Measurements from ENCODE around the gene ZRANB1. TPM values are rescaled to one million over a fixed set of nuclear protein-coding genes. Genes with fewer than 3 reads are reported as not detected.
A peak's percentile ranks its signal among the peaks of the same experiment; 100 is the strongest.

ZRANB1 gene
- total and polyA plus RNA-seq, 7 experiments from 2014 or later: 7.3 to 26.4 (median 17.3) TPM

DNA sequence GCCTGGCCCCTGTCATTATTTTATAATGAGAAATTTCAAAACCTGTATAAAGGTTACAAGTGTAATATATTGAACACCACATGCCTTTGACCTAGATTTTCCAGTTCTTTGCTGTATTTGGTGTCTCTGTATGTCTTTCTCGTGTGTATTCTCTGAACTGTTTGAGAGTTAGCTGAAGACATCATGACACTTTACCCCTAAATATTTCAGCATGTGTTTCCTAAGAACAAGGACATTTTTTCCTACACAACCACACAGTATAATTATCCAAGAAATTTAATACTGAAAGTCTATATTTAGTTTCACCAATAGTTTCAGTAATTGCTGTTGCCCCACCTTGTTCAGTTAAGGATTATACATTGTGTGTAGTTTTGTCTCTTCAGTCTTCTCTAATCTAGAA, 14.8 kb downstream of the ZRANB1 start:
- H3K9me3 ChIP-seq (ENCODE audit: control insufficient read depth in 2 of 3, low read length in 3 of 3): no peaks in the 10 kb centered on the region
- H3K9me3 Mint-ChIP-seq: peaks cover 0 to 1% (median 0%) of the 10 kb centered on the region in 11 donors
- no peaks in the 10 kb centered on the region for H3K36me3 ChIP-seq (ENCODE audit: control insufficient read depth in 2 of 3, insufficient read depth in 3 of 3, low read length in 3 of 3)
- peak overlapping the region in 1 of 10 donors; percentile 42 for H3K4me3 Mint-ChIP-seq
- no peak overlapping the region for H3K27ac ChIP-seq (ENCODE audit: low read depth, low read length)
- no peak overlapping the region for H3K4me3 ChIP-seq (ENCODE audit: low read length)
- peaks cover 16 to 78% (median 66%) of the 10 kb centered on the region in 7 donors for H3K4me1 Mint-ChIP-seq
- ChIA-PET POLR2A (no interaction called here), CTCF (no interaction called here)
- no peak overlapping the region for H3K27ac Mint-ChIP-seq
- intact Hi-C loops (cut with micrococcal nuclease): no loop called here
- peaks cover 0 to 17% (median 11%) of the 10 kb centered on the region in 5 donors for H3K36me3 Mint-ChIP-seq
- DNase-seq (no peak), ATAC-seq (no peak)
- no peaks in the 10 kb centered on the region for H3K27me3 ChIP-seq (ENCODE audit: control insufficient read depth in 2 of 2, insufficient read depth in 2 of 2, low read length in 2 of 2)
- no peaks in the 10 kb centered on the region for H3K27me3 Mint-ChIP-seq
- no peaks in the 10 kb centered on the region for H3K4me1 ChIP-seq (ENCODE audit: control insufficient read depth in 2 of 2, insufficient read depth in 2 of 2, low read length in 2 of 2)

GRCh38 chr10:124957404-124957947, 15.6 kb downstream of the ZRANB1 start:
- peak; percentile 47 for ATAC-seq
- no peaks in the 10 kb centered on the region for H3K9me3 ChIP-seq (ENCODE audit: control insufficient read depth in 2 of 3, low read length in 3 of 3)
- Mint-ChIP-seq H3K27me3 (no peaks in the 10 kb centered on the region), H3K36me3 (peaks cover 0 to 17% (median 6%) of the 10 kb centered on the region in 5 donors), H3K9me3 (peaks cover 0 to 1% (median 0%) of the 10 kb centered on the region in 11 donors), H3K4me1 (peaks cover 16 to 78% (median 62%) of the 10 kb centered on the region in 7 donors), H3K27ac (peak overlapping the region in 1 of 9 donors; percentile 0), H3K4me3 (no peak overlapping the region)
- DNase-seq: no peak
- POLR2A ChIA-PET: interaction anchor here (0.7 kb wide), 1 partner anchor 94 kb away, joined by 5 read pairs; no protein-coding TSS in a partner anchor
- H3K4me1 ChIP-seq (ENCODE audit: control insufficient read depth in 2 of 2, insufficient read depth in 2 of 2, low read length in 2 of 2): no peaks in the 10 kb centered on the region
- no peak overlapping the region for H3K4me3 ChIP-seq (ENCODE audit: low read length)
- no peaks in the 10 kb centered on the region for H3K36me3 ChIP-seq (ENCODE audit: control insufficient read depth in 2 of 3, insufficient read depth in 3 of 3, low read length in 3 of 3)
- CTCF ChIA-PET: no interaction called here
- intact Hi-C loops (cut with micrococcal nuclease): no loop called here
- H3K27me3 ChIP-seq (ENCODE audit: control insufficient read depth in 2 of 2, insufficient read depth in 2 of 2, low read length in 2 of 2): no peaks in the 10 kb centered on the region
- H3K27ac ChIP-seq (ENCODE audit: low read depth, low read length): no peak overlapping the region

GRCh38 chr10:124959564-124959963, 17.6 kb downstream of the ZRANB1 start:
- Histone ChIP-seq H3K9me3 (ENCODE audit: control insufficient read depth in 2 of 3, low read length in 3 of 3) (no peaks in the 10 kb centered on the region), H3K27me3 (ENCODE audit: control insufficient read depth in 2 of 2, insufficient read depth in 2 of 2, low read length in 2 of 2) (no peaks in the 10 kb centered on the region), H3K27ac (ENCODE audit: low read depth, low read length) (no peak overlapping the region), H3K36me3 (ENCODE audit: control insufficient read depth in 2 of 3, insufficient read depth in 3 of 3, low read length in 3 of 3) (peaks cover 0 to 4% (median 0%) of the 10 kb centered on the region in 3 experiments), H3K4me1 (ENCODE audit: control insufficient read depth in 2 of 2, insufficient read depth in 2 of 2, low read length in 2 of 2) (no peaks in the 10 kb centered on the region), H3K4me3 (ENCODE audit: low read length) (no peak overlapping the region)
- ChIA-PET CTCF (no interaction called here), POLR2A (no interaction called here)
- intact Hi-C loops (cut with micrococcal nuclease): no loop called here
- Mint-ChIP-seq H3K4me3 (peak overlapping the region in 4 of 10 donors; percentile 5 to 54 (median 15)), H3K9me3 (no peaks in the 10 kb centered on the region), H3K36me3 (peaks cover 0 to 14% (median 0%) of the 10 kb centered on the region in 5 donors), H3K4me1 (peaks cover 15 to 81% (median 64%) of the 10 kb centered on the region in 7 donors), H3K27ac (peak overlapping the region in 5 of 9 donors; percentile 44 to 88 (median 56)), H3K27me3 (no peaks in the 10 kb centered on the region)
- ATAC-seq: no peak
- no peak for DNase-seq

GRCh38 chr10:124961248-124961570, 19.3 kb downstream of the ZRANB1 start:
- H3K9me3 Mint-ChIP-seq: no peaks in the 10 kb centered on the region
- H3K36me3 ChIP-seq (ENCODE audit: control insufficient read depth in 2 of 3, insufficient read depth in 3 of 3, low read length in 3 of 3): peaks cover 0 to 8% (median 0%) of the 10 kb centered on the region in 3 experiments
- CTCF ChIA-PET: no interaction called here
- no peak overlapping the region for H3K4me3 ChIP-seq (ENCODE audit: low read length)
- no peak overlapping the region for H3K27ac ChIP-seq (ENCODE audit: low read depth, low read length)
- no peak for DNase-seq
- H3K4me1 Mint-ChIP-seq: peaks cover 16 to 77% (median 60%) of the 10 kb centered on the region in 7 donors
- peaks cover 0 to 19% (median 0%) of the 10 kb centered on the region in 5 donors for H3K36me3 Mint-ChIP-seq
- POLR2A ChIA-PET: no interaction called here
- H3K27ac Mint-ChIP-seq: peak overlapping the region in 3 of 9 donors; percentile 12 to 36 (median 31)
- intact Hi-C loops (cut with micrococcal nuclease): no loop called here
- H3K27me3 ChIP-seq (ENCODE audit: control insufficient read depth in 2 of 2, insufficient read depth in 2 of 2, low read length in 2 of 2): no peaks in the 10 kb centered on the region
- no peaks in the 10 kb centered on the region for H3K27me3 Mint-ChIP-seq
- H3K4me3 Mint-ChIP-seq: peak overlapping the region in 1 of 10 donors; percentile 35
- no peak for ATAC-seq
- H3K9me3 ChIP-seq (ENCODE audit: control insufficient read depth in 2 of 3, low read length in 3 of 3): no peaks in the 10 kb centered on the region
- no peaks in the 10 kb centered on the region for H3K4me1 ChIP-seq (ENCODE audit: control insufficient read depth in 2 of 2, insufficient read depth in 2 of 2, low read length in 2 of 2)

GRCh38 chr10:124962421-124962820, 20.5 kb downstream of the ZRANB1 start:
- intact Hi-C loops (cut with micrococcal nuclease): no loop called here
- ATAC-seq (no peak), DNase-seq (no peak)
- Histone ChIP-seq H3K27ac (ENCODE audit: low read depth, low read length) (no peak overlapping the region), H3K4me3 (ENCODE audit: low read length) (no peak overlapping the region), H3K27me3 (ENCODE audit: control insufficient read depth in 2 of 2, insufficient read depth in 2 of 2, low read length in 2 of 2) (no peaks in the 10 kb centered on the region), H3K9me3 (ENCODE audit: control insufficient read depth in 2 of 3, low read length in 3 of 3) (no peaks in the 10 kb centered on the region), H3K4me1 (ENCODE audit: control insufficient read depth in 2 of 2, insufficient read depth in 2 of 2, low read length in 2 of 2) (no peaks in the 10 kb centered on the region), H3K36me3 (ENCODE audit: control insufficient read depth in 2 of 3, insufficient read depth in 3 of 3, low read length in 3 of 3) (peaks cover 0 to 20% (median 6%) of the 10 kb centered on the region in 3 experiments)
- CTCF ChIA-PET: no interaction called here
- POLR2A ChIA-PET: interaction anchor here (0.7 kb wide), 1 partner anchor 37 kb away, joined by 4 read pairs; no protein-coding TSS in a partner anchor
- Mint-ChIP-seq H3K9me3 (no peaks in the 10 kb centered on the region), H3K27ac (no peak overlapping the region), H3K36me3 (peaks cover 3 to 31% (median 6%) of the 10 kb centered on the region in 5 donors), H3K27me3 (no peaks in the 10 kb centered on the region), H3K4me1 (peaks cover 15 to 74% (median 59%) of the 10 kb centered on the region in 7 donors), H3K4me3 (no peak overlapping the region)

DNA sequence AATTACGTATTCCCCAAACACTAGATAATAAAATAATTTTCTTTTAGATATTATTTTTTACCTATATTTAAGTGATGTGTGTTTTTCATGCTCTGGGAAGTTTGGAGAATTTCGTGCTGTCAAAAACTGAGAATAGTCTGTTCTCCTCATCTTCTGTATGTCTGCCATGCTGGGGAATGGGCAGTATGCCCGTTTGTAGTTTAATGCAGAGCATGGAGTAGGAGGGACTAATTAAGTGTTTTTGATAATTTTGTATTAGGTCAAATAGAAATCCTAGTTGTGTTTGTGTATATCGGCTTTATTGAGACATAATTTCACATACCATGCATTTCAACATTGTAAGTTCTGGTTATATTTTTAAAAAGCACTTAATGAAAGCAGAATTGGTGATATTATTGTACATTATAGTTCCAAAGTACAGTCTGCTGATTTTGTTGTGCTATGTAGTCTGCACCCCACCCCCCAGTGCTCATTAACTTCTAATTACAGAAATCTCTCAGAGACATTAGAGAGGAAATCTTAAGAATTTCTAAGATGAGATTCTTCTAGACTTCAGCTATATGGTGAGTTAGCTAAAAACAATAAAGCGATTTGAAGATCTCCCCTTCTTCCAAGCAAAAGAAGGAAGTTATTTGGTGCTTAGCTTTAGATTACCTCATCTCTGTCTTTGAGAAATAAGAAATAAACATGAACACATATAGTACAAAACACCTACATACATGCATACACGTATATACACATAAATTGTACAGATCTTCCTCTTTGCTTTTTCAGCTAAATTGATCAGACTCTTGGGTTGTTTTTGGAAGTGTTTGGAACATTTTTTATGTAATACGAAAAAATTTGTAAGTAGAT, 22.2 kb downstream of the ZRANB1 start:
- Mint-ChIP-seq H3K27ac (peak overlapping the region in 2 of 9 donors; percentile 7 to 15), H3K9me3 (no peaks in the 10 kb centered on the region), H3K4me3 (no peak overlapping the region), H3K36me3 (peaks cover 7 to 47% (median 14%) of the 10 kb centered on the region in 5 donors), H3K4me1 (peaks cover 17 to 72% (median 57%) of the 10 kb centered on the region in 7 donors), H3K27me3 (no peaks in the 10 kb centered on the region)
- H3K4me3 ChIP-seq (ENCODE audit: low read length): no peak overlapping the region
- peaks cover 0 to 31% (median 7%) of the 10 kb centered on the region in 3 experiments for H3K36me3 ChIP-seq (ENCODE audit: control insufficient read depth in 2 of 3, insufficient read depth in 3 of 3, low read length in 3 of 3)
- H3K27ac ChIP-seq (ENCODE audit: low read depth, low read length): no peak overlapping the region
- intact Hi-C loops (cut with micrococcal nuclease): no loop called here
- H3K9me3 ChIP-seq (ENCODE audit: control insufficient read depth in 2 of 3, low read length in 3 of 3): no peaks in the 10 kb centered on the region
- ChIA-PET POLR2A (interaction anchor here (0.6 kb wide), 1 partner anchor 204 kb away, joined by 3 read pairs; no protein-coding TSS in a partner anchor), CTCF (no interaction called here)
- no peaks in the 10 kb centered on the region for H3K27me3 ChIP-seq (ENCODE audit: control insufficient read depth in 2 of 2, insufficient read depth in 2 of 2, low read length in 2 of 2)
- ATAC-seq: no peak
- peaks cover 0 to 3% of the 10 kb centered on the region in 2 donors for H3K4me1 ChIP-seq (ENCODE audit: control insufficient read depth in 2 of 2, insufficient read depth in 2 of 2, low read length in 2 of 2)
- DNase-seq: no peak
